Measurements from ENCODE around the gene TPH1.

The TPH1 gene

DNA sequence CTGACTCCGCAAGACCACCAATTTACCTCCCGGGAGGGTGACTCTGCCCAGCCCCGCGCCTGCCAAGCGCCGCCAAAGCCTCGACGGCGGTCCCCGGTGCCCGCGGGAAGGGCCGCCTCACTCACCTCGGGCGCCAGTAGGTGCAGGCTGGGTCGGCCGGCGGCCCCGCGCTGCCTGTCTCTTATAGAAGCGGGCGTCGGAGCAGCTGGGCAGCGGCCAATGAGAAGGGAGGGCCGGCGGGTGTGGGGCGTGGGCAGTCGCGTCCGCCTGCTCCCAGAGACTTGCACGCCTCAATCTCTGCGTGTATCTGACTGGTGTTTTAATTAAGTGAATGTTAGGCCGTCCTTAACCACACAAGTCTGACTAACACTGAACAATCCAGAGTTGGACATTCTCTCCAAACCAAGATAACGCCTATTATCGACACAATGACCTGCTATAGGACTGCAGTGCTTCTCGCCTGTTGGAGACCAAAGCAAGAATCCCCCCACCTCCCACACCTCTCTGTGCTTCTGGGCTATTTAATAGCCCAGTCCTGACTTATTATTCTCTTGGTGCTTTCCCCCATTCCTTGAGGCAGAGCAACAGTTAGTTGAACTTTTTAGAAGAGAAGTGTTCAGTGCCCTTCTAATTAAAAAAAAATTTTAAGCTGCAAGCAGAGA lies at the start of gene TPH1:
Gene TPH1, minus strand, starts transcription at position 154 of the 662 bp plus-strand sequence. CDS start 5,507 bp downstream, outside the sequence.
- H3K4me3 ChIP-seq (ENCODE audit: low read length): peak within 1 kb of the TSS; percentile 23
- DNase-seq (ENCODE audit: low read depth): no peak
- TF ChIP-seq CTCF (conservative IDR thresholded peaks at IDR 0.05; ENCODE audit: low read depth, low read length): no peak

DNA sequence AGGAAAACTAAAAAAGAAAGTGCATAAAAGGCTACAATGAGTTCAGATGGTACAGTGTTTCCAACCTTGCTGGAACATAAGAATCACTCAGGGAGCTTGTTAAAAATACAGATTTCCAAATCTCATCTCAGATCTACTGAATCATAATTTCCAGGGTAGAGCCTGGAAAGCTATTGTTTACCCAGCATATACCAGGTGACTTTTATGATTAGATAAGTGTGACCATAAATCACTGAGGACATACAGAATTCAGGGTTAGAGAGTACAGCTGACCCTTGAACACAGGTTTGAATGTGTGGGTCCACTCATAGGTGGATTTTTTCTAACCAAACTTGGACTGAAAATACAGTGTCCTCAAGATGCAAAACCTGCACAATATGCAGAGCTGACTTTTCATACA lies 47.9 kb upstream of the TPH1 start:
- no peak for DNase-seq (ENCODE audit: low read depth)
- TF ChIP-seq CTCF (conservative IDR thresholded peaks at IDR 0.05; ENCODE audit: low read depth, low read length): no peak
- no peak overlapping the region for H3K4me3 ChIP-seq (ENCODE audit: low read length)

DNA sequence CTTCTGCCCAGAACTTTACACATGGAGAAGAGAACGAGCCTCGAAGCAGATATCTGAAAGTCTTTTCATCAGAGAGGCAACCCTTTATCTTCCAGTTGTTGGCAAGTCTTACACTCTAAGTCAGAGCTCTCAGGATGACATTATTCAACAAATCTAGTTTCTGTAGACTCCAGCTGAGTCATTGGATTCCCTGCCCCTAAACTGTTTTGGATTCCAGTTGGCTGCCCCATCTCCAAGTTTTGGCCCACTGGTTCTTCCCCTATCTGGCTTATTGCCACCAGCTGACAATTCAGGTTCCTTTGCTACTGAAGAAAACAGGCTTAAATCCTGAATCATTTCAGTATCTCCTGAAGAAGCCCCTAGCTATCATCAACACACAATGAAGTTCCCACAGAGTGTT lies 45.7 kb upstream of the TPH1 start:
- no peak for DNase-seq (ENCODE audit: low read depth)

GRCh38 chr11:18088966-18089365 lies 42.9 kb upstream of the TPH1 start:
- no peak for DNase-seq (ENCODE audit: low read depth)
- no peak overlapping the region for H3K4me3 ChIP-seq (ENCODE audit: low read length)
- TF ChIP-seq CTCF (conservative IDR thresholded peaks at IDR 0.05; ENCODE audit: low read depth, low read length): no peak

More for the DNA sequence above, 45.7 kb upstream of the TPH1 start:
- no peak overlapping the region for H3K4me3 ChIP-seq (ENCODE audit: low read length)
- TF ChIP-seq CTCF (conservative IDR thresholded peaks at IDR 0.05; ENCODE audit: low read depth, low read length): no peak

DNA sequence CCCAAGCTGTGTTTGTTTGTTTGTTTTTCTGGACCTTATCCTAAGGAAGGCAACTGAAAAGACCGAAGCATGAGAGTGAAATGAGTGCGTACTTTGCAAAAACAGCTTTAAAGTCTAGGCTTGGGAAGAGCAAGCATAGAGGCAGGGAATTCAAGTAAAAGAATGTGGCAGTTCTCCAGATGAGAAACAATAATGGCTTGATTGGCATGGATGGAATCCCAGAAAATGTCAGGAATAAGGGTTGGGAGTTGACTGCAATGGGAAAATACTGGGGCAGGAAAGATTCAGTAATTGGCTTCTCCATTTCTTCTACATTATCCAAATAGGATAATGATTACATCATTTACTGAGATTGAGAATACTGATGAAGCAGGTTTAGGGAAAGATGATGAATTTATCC lies 42.3 kb upstream of the TPH1 start:
- no peak for DNase-seq (ENCODE audit: low read depth)
- no peak for TF ChIP-seq CTCF (conservative IDR thresholded peaks at IDR 0.05; ENCODE audit: low read depth, low read length)
- no peak overlapping the region for H3K4me3 ChIP-seq (ENCODE audit: low read length)

GRCh38 chr11:18081551-18081950 lies 35.5 kb upstream of the TPH1 start:
- no peak for TF ChIP-seq CTCF (conservative IDR thresholded peaks at IDR 0.05; ENCODE audit: low read depth, low read length)
- DNase-seq (ENCODE audit: low read depth): no peak

DNA sequence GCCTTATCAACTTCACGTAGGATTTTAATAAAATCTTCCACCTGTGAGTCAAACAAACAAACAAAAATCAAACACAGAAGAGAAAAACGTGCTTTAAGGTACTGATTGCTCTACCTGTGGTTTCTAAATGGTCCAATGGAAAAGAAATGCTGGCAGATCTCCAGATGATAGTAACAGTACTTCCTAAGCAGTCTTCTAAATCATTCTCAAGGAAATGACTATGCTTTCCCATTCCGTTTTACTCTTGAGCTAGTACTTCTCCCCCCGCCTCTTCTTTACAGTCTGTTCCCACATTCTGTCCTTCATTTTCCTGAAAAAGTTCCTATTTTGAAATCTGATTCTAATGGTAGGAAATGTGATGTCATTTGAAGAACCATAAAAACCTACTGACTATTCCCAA lies 34.4 kb upstream of the TPH1 start:
- no peak overlapping the region for H3K4me3 ChIP-seq (ENCODE audit: low read length)
- no peak for DNase-seq (ENCODE audit: low read depth)
- TF ChIP-seq CTCF (conservative IDR thresholded peaks at IDR 0.05; ENCODE audit: low read depth, low read length): no peak

More at GRCh38 chr11:18081551-18081950, 35.5 kb upstream of the TPH1 start:
- H3K4me3 ChIP-seq (ENCODE audit: low read length): no peak overlapping the region
